Activated CD8-positive, alpha-beta memory T cell treated with anti-CD3 and anti-CD28 coated beads for 24 hours (primary cell): ENCODE measurements around the gene SCGB1D2.

ENCODE experiments used
- DNase-seq: peaks from one replicate; pipeline ENCODE4 v3.0.0-alpha.2; 2020

The SCGB1D2 gene

GRCh38 chr11:62264004-62264403 lies 22.0 kb downstream of the SCGB1D2 start:
- DNase-seq = no peak

DNA sequence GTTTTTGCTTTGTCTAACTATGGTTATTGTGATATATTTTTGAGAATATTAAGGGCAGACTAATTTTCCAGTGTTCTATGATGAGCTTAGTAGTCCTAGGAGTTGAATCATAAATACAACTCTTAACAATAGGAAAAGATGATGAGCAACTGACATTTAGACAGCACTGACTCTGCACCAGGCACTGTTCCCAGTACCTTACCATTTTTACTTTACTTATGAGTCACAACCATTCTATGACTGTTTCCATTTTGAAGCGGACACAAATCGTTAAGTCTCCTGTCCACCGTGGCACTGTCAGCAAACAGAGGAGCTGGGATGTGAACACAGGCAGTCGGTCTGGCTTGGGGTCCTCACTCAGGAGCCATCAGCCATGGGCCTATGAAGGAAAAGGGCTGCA lies 24.5 kb downstream of the SCGB1D2 start:
- DNase-seq = no peak

GRCh38 chr11:62267050-62267449 lies 25.0 kb downstream of the SCGB1D2 start:
- no peak for DNase-seq

- DNase-seq = no peak
Measured at GRCh38 chr11:62267576-62267975, 25.5 kb downstream of the SCGB1D2 start.

- no peak for DNase-seq
Measured at GRCh38 chr11:62269654-62270278, 27.7 kb downstream of the SCGB1D2 start, which contains the start of gene SCGB2A2. Gene SCGB2A2 (plus strand): TSS chr11:62270158. CDS start chr11:62270217, 59 bp downstream.

GRCh38 chr11:62273284-62273683 lies 31.2 kb downstream of the SCGB1D2 start:
- no peak for DNase-seq

GRCh38 chr11:62273789-62274275 lies 31.8 kb downstream of the SCGB1D2 start:
- no peak for DNase-seq

DNA sequence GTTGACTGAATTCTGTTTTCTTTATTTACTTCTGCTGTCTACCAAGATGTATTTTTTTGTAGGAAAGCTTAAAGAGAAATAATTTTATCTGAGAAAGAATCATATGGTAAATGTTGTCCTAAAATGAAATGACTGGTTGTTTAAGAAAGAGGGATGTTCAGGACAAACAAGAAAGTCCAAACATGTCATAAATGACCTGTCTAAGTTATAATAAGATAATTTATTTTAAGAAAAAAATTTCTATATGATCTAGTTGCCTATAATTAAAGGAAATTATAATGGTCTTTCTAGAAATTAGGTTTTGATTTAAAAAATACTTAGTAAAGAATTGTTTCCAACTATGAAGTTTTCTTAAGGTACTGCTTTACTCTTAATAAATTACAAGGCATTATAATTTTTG lies 38.4 kb downstream of the SCGB1D2 start:
- DNase-seq = no peak
